K562 (cell line): ENCODE measurements around the gene ZNF667. TPM values are rescaled to one million over a fixed set of nuclear protein-coding genes. Genes with fewer than 3 reads are reported as not detected.
A peak's percentile ranks its signal among the peaks of the same experiment; 100 is the strongest.

ENCODE experiments used
- CREB5 ChIP-seq: fragments of 250-450 bp; sonication (Bioruptor Pico); IDR thresholded peaks from 2 replicates; pipeline ENCODE4 v1.5.0; 2020; ENCODE audit warnings: mild to moderate bottlenecking
- GTF2E2 ChIP-seq: fragments of 200-800 bp; sonication (Bioruptor generic); IDR thresholded peaks from 2 replicates; pipeline ENCODE4 v1.6.1; 2016; ENCODE audit warnings: missing genetic modification characterization, missing compliant biosample characterization
- HEY1 ChIP-seq: fragments of 250-450 bp; sonication (Bioruptor Pico); IDR thresholded peaks from 2 replicates; pipeline ENCODE4 v1.5.0; 2020; ENCODE audit warnings: mild to moderate bottlenecking, moderate library complexity, borderline replicate concordance
- HNRNPK ChIP-seq: fragments of 200-400 bp; formaldehyde crosslinking; IDR thresholded peaks from one replicate; pipeline ENCODE4 v1.6.1; 2018; ENCODE audit warnings: mild to moderate bottlenecking, low read depth, low read length; ENCODE audit not compliant: poor library complexity, severe bottlenecking
- HNRNPL ChIP-seq: fragments of 200-400 bp; formaldehyde crosslinking; IDR thresholded peaks from 2 replicates; pipeline ENCODE4 v1.6.1; 2017; ENCODE audit warnings: low read depth, mild to moderate bottlenecking, low read length
- HOXB6 ChIP-seq: fragments of 250-450 bp; sonication (Bioruptor Pico); IDR thresholded peaks from 2 replicates; pipeline ENCODE4 v1.5.1; 2022; ENCODE audit warnings: mild to moderate bottlenecking, borderline replicate concordance
- KDM1A ChIP-seq, 2 experiments: fragments of 450-650 bp; IDR thresholded peaks; 2 replicates each; pipeline ENCODE4 v1.6.1; 2016; ENCODE audit warnings: mild to moderate bottlenecking in 2 of 2
- OTX1 ChIP-seq: fragments of 450-650 bp; formaldehyde crosslinking; IDR thresholded peaks from 2 replicates; pipeline ENCODE4 v1.4.0; 2022; ENCODE audit warnings: mild to moderate bottlenecking
- PTBP1 ChIP-seq: fragments of 200-400 bp; formaldehyde crosslinking; IDR thresholded peaks from 2 replicates; pipeline ENCODE4 v1.6.1; 2017; ENCODE audit warnings: low read depth, low read length
- PTTG1 ChIP-seq: fragments of 450-650 bp; IDR thresholded peaks from 2 replicates; pipeline ENCODE4 v1.6.1; 2016; ENCODE audit warnings: low read depth, mild to moderate bottlenecking, missing genetic modification characterization, missing compliant biosample characterization
- RBM39 ChIP-seq: fragments of 200-400 bp; formaldehyde crosslinking; optimal IDR thresholded peaks from 2 replicates; pipeline ENCODE3; 2018; ENCODE audit warnings: low read depth, low read length
- SRSF7 ChIP-seq: fragments of 200-400 bp; formaldehyde crosslinking; optimal IDR thresholded peaks from 2 replicates; pipeline ENCODE3; 2017; ENCODE audit warnings: mild to moderate bottlenecking, low read depth, low read length
- TBL1XR1 ChIP-seq, 2 experiments: IDR thresholded peaks; 2 replicates each; pipeline ENCODE4 v1.6.1; 2012; ENCODE audit warnings: improper control_type of control experiment in 2 of 2, low read length in 2 of 2, mild to moderate bottlenecking in 1 of 2
- YBX1 ChIP-seq: fragments of 450-650 bp; IDR thresholded peaks from 2 replicates; pipeline ENCODE4 v1.7.1; 2016; ENCODE audit warnings: mild to moderate bottlenecking
- ZBTB43 ChIP-seq: sonication (generic); formaldehyde crosslinking; IDR thresholded peaks from 2 replicates; pipeline ENCODE4 v1.8.0; 2023; ENCODE audit warnings: mild to moderate bottlenecking, missing genetic modification reagents
- ZNF175 ChIP-seq: fragments of 200-800 bp; sonication (Bioruptor generic); IDR thresholded peaks from 2 replicates; pipeline ENCODE4 v1.6.1; 2016; ENCODE audit warnings: low read depth, mild to moderate bottlenecking, missing genetic modification characterization, missing compliant biosample characterization
- ZNF354B ChIP-seq: fragments of 250-450 bp; sonication (Bioruptor Pico); IDR thresholded peaks from 2 replicates; pipeline ENCODE4 v1.4.0; 2020
- ZNF699 ChIP-seq: fragments of 250-450 bp; sonication (Bioruptor Pico); IDR thresholded peaks from 2 replicates; pipeline ENCODE4 v1.8.0; 2021; ENCODE audit warnings: mild to moderate bottlenecking, moderate library complexity; ENCODE audit not compliant: insufficient replicate concordance
- polyA plus RNA-seq, 8 experiments: library from polyadenylated mRNA; depleted of rRNA in 4 of 8; stranded (reverse) in 5 of 8; unstranded in 3 of 8; fragments of >200 nt; fragmentation: Nextera tagmentation in 2 of 8; fragmentation: Illumina TruSeq in 1 of 8; extraction: Ambion mirVana in 2 of 8; extraction: Trizol in 1 of 8; gene quantifications; 2 replicates each; pipeline versions ENCODE4 v1.2.1 to v1.2.3, GENCODE V29; 2011 to 2014; ENCODE audit warnings: inconsistent platforms in 1 of 8, missing spikeins in 1 of 8
- total RNA-seq, 7 experiments: library from RNA; depleted of rRNA in 6 of 7; stranded (reverse); fragments of >200 nt in 6 of 7; fragmentation: Illumina TruSeq in 2 of 7; extraction: Trizol in 2 of 7; gene quantifications; 2 replicates each; pipeline versions ENCODE4 v1.2.1 to v1.2.3, GENCODE V29; 2011 to 2021; ENCODE audit warnings: low replicate concordance in 1 of 7
- TF ChIP-seq, protein P1 (sequence below), 3 experiments: fragments of 200-800 bp in 1 of 3; fragments of 250-450 bp in 1 of 3; fragments of 450-650 bp in 1 of 3; sonication (Bioruptor Pico) in 1 of 3; sonication (Bioruptor generic) in 1 of 3; formaldehyde crosslinking in 1 of 3; IDR thresholded peaks; 2 replicates each; pipeline versions ENCODE4 v1.6.1 to v1.8.0; 2016 to 2022; ENCODE audit warnings: mild to moderate bottlenecking in 2 of 3, missing genetic modification characterization in 2 of 3, missing compliant biosample characterization in 1 of 3, moderate library complexity in 1 of 3
- TF ChIP-seq, protein P2 (sequence below), 2 experiments: fragments of 250-450 bp in 1 of 2; fragments of 450-650 bp in 1 of 2; sonication (Bioruptor Pico) in 1 of 2; IDR thresholded peaks; 2 replicates each; pipeline versions ENCODE4 v1.6.1 to v1.8.0; 2016 to 2021; ENCODE audit warnings: mild to moderate bottlenecking in 2 of 2, moderate library complexity in 2 of 2, missing compliant biosample characterization in 1 of 2, missing genetic modification characterization in 1 of 2

The ZNF667 gene
- total and polyA plus RNA-seq, 9 of the 15 experiments (the other 6 are each of a cell fraction or from before 2014, with no cell fraction given): not detected

GRCh38 chr19:56403764-56404704, 73.1 kb downstream of the ZNF667 start, which contains the start of gene ZNF583 (continued):
- TF ChIP-seq KDM1A (IDR thresholded peaks at IDR 0.05) (no peak), GTF2E2 (no peak), OTX1 (CRISPR knock-in tag) (no peak), ZNF699 (CRISPR knock-in tag) (no peak), ZNF354B (no peak), CREB5 (CRISPR knock-in tag) (no peak), TBL1XR1 (IDR thresholded peaks at IDR 0.05; ENCODE audit: low read length in 2 of 2) (peak in 1 of 2 experiments; percentile 78; a peak in 1 of 4 replicates), PTTG1 (tag) (no peak), ZBTB43 (CRISPR knock-in tag) (no peak), YBX1 (no peak), HOXB6 (no peak), HNRNPL (no peak; the same call in 1 of the 2 replicates), HNRNPK (no peak), SRSF7 (no peak), HEY1 (no peak), RBM39 (no peak), PTBP1 (no peak), ZNF175 (CRISPR knock-in tag) (no peak)
- TF ChIP-seq, protein P1, sequence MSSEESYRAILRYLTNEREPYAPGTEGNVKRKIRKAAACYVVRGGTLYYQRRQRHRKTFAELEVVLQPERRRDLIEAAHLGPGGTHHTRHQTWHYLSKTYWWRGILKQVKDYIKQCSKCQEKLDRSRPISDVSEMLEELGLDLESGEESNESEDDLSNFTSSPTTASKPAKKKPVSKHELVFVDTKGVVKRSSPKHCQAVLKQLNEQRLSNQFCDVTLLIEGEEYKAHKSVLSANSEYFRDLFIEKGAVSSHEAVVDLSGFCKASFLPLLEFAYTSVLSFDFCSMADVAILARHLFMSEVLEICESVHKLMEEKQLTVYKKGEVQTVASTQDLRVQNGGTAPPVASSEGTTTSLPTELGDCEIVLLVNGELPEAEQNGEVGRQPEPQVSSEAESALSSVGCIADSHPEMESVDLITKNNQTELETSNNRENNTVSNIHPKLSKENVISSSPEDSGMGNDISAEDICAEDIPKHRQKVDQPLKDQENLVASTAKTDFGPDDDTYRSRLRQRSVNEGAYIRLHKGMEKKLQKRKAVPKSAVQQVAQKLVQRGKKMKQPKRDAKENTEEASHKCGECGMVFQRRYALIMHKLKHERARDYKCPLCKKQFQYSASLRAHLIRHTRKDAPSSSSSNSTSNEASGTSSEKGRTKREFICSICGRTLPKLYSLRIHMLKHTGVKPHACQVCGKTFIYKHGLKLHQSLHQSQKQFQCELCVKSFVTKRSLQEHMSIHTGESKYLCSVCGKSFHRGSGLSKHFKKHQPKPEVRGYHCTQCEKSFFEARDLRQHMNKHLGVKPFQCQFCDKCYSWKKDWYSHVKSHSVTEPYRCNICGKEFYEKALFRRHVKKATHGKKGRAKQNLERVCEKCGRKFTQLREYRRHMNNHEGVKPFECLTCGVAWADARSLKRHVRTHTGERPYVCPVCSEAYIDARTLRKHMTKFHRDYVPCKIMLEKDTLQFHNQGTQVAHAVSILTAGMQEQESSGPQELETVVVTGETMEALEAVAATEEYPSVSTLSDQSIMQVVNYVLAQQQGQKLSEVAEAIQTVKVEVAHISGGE (CRISPR knock-in tag; IDR thresholded peaks at IDR 0.05): 0 out of 6 replicates have a peak, but pooled peaks of 1 of the 3 experiments have one; percentile 14
- TF ChIP-seq, protein P2, sequence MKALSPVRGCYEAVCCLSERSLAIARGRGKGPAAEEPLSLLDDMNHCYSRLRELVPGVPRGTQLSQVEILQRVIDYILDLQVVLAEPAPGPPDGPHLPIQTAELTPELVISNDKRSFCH (CRISPR knock-in tag; IDR thresholded peaks at IDR 0.05): no peak
- TF ChIP-seq, protein P2 (tag; IDR thresholded peaks at IDR 0.05): peak; percentile 48; the same call in 1 of the 2 replicates
